ENCODE measurements around the gene OSBPL3.

- TF ChIP-seq CTCF (conservative IDR thresholded peaks at IDR 0.05; ENCODE audit: low read depth, low read length) (no peak), EZH2phosphoT487 (IDR thresholded peaks at IDR 0.05; ENCODE audit: borderline replicate concordance, low read length) (no peak)
Observed at GRCh38 chr7:24981171-24981951, 1.4 kb upstream of the OSBPL3 start.
